Fibroblast of villous mesenchyme (primary cell): ENCODE measurements around the gene DLL4. TPM values are rescaled to one million over a fixed set of nuclear protein-coding genes. Genes with fewer than 3 reads are reported as not detected.

Experiments used
- DNase-seq: peaks from one replicate; pipeline ENCODE4 v3.0.0-alpha.2; 2010; ENCODE audit warnings: low read depth
- H3K4me3 ChIP-seq: 2 replicates; pipeline ENCODE4 v1.5.1; 2011; ENCODE audit warnings: low read depth, mild to moderate bottlenecking, low read length
- CTCF ChIP-seq: IDR thresholded peaks from 2 replicates; pipeline ENCODE4 v1.5.1; 2012; ENCODE audit warnings: low read depth, mild to moderate bottlenecking, low read length; ENCODE audit not compliant: insufficient read depth
- total RNA-seq: library from RNA; depleted of rRNA; stranded (reverse); fragments of >200 nt; gene quantifications from 2 replicates; pipeline ENCODE4 v1.2.3, GENCODE V29; 2012

DLL4 gene
- total RNA-seq, 1 donor: 6.0 TPM

DNA sequence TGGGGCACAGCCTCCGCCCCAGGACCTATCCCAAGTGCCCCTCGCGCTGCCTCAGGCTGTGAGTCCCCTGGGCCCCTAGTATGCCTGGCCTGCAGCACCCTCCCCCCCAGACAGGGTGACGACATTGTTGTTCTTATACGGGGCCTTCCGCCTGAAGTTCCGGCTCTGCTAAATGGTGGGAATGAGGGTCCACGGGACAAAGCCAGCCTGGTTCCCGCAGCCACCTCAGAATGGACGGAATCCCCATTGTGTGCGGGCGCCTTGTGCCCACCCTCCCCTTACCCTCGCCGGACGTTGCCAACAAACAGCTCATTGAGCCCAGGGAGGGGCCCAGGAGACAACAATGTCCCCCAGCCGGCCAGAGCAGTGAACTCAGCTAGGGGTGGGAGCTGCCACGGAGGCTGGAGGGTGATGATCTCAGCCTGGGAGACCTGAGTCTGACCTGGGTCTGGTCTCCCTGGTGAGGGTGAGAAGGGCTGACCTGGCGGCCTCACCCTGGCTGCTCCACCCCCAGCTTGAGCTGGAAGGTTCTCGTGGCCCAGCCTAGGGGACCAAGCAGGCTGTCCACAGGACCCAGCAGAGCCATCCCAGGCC is 10.2 kb upstream of the DLL4 start:
- no peak for DNase-seq
- H3K4me3 ChIP-seq: no peak overlapping the region
- TF ChIP-seq CTCF: no peak

DNA sequence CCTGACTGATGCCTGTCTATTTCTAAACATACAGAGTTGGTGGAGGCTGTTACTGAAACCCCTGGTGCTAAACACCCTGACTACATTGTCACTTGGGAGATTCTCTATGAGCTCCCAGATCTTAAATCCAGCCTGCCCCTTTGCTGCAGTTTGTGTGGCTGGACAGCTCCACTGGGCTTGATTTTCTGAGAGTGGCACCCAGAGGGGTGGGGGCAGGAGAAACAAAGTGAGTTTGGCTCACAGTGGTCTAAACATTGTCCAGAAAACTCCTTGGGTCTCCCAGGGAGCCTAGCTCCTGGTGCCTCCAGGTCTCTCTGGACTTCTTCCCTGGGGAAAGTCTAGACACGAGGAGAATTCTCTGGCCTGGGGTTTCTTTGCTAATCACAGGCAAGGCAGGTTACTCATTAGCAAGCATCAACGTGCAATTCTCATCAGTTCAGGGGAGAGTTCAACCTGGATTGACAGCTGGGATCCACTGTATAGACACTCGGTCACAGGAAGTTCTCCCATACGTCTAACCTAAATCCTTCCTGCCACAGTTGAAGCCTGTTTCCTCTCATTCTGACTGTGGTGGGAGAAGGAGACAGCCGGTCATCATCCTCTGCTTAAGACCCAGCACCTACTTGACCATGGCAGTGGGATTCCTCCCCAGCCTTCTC is 7.1 kb upstream of the DLL4 start:
- no peak for TF ChIP-seq CTCF
- no peak overlapping the region for H3K4me3 ChIP-seq
- DNase-seq: no peak

DNA sequence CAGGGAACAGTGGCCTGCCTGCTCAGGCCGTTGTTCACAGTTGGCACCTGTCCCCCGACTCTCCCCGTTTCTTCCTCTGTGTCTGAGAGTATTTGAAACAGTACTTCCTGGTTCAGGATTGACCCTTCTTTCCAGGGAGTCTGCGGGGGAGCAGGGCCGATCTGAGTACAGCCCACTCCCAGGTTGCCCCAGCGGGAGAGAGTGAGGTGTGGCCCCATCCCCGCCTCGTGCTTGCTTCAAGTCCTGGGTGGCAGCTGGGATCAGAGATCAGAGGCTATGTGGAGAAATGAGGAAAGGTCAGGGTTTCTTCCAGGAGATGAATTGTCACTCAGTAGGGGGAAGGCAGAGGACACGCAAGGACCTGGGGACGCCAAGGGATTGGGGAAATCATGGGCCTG is 6.5 kb upstream of the DLL4 start:
- TF ChIP-seq CTCF: no peak
- no peak overlapping the region for H3K4me3 ChIP-seq
- no peak for DNase-seq

DNA sequence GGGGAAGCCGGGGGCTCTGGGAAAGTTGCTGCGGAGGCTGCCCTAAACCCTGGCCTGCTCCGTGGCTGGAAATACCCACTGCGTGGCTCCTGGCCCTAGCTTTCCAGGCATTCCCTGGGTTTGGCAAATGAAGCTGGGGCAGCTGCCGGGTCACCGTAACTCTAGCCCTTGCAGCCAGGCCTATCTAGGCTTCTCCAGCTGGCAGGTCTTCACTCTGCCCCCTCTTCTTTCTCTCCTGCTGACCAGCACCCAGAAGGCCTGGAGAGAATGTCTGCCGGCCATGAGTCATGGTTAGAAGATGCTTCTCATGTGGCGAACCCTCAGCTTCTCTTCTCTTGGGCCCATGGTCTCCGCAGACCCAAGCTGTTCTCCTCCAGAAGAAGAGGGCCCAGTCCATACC is 5.6 kb upstream of the DLL4 start:
- no peak for DNase-seq
- TF ChIP-seq CTCF: no peak
- no peak overlapping the region for H3K4me3 ChIP-seq

DNA sequence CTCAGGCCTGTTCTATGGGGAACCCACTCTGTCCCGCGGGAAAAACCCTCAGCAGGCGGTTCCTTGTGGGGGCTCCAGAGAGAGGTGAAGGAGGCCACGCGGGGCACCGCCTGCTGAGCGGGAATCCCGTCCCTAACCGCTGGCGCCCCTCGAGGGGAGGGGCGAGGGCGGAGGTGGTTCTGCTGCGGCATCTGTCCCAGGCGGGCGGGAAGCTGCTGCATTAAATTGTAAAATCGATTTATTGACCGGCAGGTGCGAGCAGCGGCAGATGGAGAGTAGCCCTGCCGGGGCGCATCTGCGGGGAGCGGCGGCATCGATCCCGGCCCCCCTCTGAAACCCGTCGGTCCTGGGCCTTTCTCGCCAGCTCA is 3.7 kb upstream of the DLL4 start:
- no peak for TF ChIP-seq CTCF
- no peak for DNase-seq
- no peak overlapping the region for H3K4me3 ChIP-seq

DNA sequence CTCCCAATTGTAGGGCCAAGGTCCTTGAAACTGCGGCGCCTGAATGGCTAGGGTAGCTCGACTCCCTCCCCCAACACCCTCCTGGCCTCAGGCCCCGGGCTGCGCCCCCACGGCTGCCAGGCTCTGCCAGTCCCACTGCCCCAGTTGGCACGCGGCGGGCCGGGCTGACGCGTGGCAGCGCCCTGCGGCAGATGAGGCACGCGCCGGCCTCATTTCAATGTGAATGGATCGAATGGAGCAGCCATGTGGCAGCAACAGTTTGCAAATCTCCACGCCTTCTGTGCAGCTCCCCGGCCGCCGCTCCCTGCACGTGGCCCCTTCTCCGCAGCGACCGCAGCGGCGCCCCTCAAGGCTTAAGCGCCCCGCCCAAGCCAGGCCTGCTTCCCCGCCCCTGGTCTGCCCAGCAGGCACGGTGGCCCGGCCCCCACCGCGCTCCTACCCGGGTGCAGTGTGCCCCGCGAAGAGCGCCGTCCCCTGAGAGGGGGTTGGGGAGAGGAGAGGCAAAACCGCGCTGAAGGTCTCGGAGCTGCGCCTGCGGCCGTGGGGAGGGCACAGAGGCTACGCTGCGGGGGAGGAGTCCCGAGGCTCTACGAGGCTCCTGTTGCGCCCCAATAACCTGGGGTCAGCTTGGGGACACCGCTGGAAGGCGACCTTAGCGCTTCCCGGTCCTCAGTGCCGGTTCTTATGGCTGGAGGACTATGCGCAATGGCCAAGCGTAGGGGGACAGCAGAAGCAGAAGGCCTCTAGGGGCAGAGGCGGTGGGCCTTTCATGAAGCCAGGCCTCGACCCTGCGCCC is 3.1 kb upstream of the DLL4 start:
- peak; percentile 24 for DNase-seq
- no peak for TF ChIP-seq CTCF
- H3K4me3 ChIP-seq: peak overlapping the region; percentile 27
